ENCODE data around the gene ATP6V0A1.
A peak's percentile ranks its signal among the peaks of the same experiment; 100 is the strongest.
"Not testable (repeated sequence)": the region's sequence is repeated elsewhere in the genome, so short reads cannot be mapped to it uniquely, and the experiment has no call there.

The ATP6V0A1 gene

DNA sequence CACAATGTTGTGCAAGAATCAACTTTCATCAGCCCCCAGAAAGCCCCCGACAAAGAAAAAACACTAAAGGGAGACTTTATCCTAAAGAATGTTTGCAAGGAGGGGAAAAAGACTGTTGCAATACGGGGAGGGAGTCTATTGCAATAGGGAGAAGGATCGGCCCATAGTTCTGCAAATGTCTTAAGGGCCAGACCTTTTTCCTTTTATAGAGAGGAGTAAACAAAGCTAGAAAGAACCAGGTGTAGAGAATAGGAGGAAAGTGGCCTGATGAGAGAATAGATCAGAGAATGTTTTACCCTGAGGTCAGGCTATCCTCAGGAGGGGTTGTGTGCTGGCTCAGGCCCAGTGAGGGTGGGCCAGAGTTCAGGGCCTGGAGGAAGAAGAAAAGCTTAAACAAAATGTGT lies 26.9 kb upstream of the ATP6V0A1 start:
- no peaks in the 10 kb centered on the region for H3K27me3 ChIP-seq (replicated peaks; ENCODE audit: control insufficient read depth, insufficient read depth, low read length)
- TF ChIP-seq, protein P1, sequence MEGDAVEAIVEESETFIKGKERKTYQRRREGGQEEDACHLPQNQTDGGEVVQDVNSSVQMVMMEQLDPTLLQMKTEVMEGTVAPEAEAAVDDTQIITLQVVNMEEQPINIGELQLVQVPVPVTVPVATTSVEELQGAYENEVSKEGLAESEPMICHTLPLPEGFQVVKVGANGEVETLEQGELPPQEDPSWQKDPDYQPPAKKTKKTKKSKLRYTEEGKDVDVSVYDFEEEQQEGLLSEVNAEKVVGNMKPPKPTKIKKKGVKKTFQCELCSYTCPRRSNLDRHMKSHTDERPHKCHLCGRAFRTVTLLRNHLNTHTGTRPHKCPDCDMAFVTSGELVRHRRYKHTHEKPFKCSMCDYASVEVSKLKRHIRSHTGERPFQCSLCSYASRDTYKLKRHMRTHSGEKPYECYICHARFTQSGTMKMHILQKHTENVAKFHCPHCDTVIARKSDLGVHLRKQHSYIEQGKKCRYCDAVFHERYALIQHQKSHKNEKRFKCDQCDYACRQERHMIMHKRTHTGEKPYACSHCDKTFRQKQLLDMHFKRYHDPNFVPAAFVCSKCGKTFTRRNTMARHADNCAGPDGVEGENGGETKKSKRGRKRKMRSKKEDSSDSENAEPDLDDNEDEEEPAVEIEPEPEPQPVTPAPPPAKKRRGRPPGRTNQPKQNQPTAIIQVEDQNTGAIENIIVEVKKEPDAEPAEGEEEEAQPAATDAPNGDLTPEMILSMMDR (IDR thresholded peaks at IDR 0.05; ENCODE audit: insufficient read depth, low read length, poor library complexity, severe bottlenecking): no peak
- no peak for DNase-seq (ENCODE audit: extremely low read depth, insufficient read length)
- no peaks in the 10 kb centered on the region for H3K36me3 ChIP-seq (ENCODE audit: control insufficient read depth, insufficient read depth, low read length)
- no peak overlapping the region for H3K4me3 ChIP-seq (replicated peaks; ENCODE audit: low read depth, low read length)

DNA sequence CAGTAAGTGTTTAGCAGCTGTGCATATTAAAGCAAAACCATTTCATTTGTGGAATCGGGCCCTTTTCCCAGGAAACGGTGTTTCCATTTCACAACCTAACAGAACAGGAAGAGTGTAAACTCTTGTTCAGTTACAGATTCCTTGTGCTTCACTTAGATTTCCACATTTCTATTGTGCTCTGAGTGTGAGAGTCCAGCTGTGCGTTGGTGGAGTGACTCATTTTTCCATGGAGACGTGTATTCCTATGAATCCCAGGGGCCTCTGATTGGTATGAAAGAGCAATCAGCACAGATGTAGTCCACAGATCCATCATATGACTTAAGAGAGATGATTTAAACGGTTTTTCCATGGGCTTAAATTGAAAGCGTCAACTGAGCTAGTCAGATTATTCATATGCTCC lies 22.3 kb upstream of the ATP6V0A1 start:
- TF ChIP-seq, protein P1 (IDR thresholded peaks at IDR 0.05; ENCODE audit: insufficient read depth, low read length, poor library complexity, severe bottlenecking): no peak
- Histone ChIP-seq H3K27me3 (replicated peaks; ENCODE audit: control insufficient read depth, insufficient read depth, low read length) (no peaks in the 10 kb centered on the region), H3K4me3 (replicated peaks; ENCODE audit: low read depth, low read length) (no peak overlapping the region), H3K36me3 (ENCODE audit: control insufficient read depth, insufficient read depth, low read length) (no peaks in the 10 kb centered on the region)
- no peak for DNase-seq (ENCODE audit: extremely low read depth, insufficient read length)

DNA sequence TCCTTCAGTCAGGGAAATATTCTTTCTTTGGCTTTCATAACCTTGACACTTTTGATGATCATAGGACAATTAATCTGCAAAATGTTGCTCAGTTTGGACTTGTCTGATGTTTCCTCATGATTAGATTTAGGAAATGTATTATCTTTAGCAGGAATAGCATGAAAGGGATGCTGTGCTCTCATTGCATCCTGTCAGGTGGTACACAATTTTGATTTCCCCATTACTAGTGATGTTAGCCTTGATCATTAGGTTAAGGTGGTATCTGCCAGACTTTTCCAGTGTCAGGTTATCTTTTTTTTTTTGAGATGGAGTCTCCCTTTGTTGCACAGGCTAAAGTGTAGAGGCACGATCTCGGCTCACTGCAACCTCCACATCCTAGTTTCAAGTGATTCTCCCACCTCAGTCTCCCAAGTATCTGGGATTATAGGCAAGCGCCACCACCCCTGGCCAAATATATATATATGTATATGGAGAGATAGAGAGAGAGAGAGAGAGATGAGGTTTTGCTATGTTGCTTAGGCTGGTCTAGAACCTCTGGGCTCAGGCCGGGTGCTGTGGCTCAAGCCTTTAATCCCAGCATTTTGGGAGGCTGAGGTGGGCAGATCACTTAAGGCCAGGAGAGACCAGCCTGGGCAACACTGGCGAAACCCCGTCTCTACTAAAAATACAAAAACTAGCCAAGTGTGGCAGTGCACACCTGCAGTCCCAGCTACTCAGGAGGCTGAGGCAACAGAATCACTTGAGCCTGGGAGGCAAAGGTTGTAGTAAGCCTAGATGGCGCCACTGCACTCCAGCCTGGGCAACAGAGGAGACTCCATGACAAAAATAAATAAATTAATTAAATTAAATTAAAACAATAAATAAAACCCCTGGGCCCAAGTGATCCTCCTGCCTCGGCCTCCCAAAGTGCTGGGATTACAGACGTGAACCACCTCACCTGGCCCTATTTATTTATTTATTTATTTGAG lies 19.8 kb upstream of the ATP6V0A1 start:
- no peak for DNase-seq (ENCODE audit: extremely low read depth, insufficient read length)
- Histone ChIP-seq H3K4me3 (replicated peaks; ENCODE audit: low read depth, low read length) (no peak overlapping the region), H3K27me3 (replicated peaks; ENCODE audit: control insufficient read depth, insufficient read depth, low read length) (no peaks in the 10 kb centered on the region), H3K36me3 (ENCODE audit: control insufficient read depth, insufficient read depth, low read length) (no peaks in the 10 kb centered on the region)
- TF ChIP-seq, protein P1 (IDR thresholded peaks at IDR 0.05; ENCODE audit: insufficient read depth, low read length, poor library complexity, severe bottlenecking): peak; percentile 59

DNA sequence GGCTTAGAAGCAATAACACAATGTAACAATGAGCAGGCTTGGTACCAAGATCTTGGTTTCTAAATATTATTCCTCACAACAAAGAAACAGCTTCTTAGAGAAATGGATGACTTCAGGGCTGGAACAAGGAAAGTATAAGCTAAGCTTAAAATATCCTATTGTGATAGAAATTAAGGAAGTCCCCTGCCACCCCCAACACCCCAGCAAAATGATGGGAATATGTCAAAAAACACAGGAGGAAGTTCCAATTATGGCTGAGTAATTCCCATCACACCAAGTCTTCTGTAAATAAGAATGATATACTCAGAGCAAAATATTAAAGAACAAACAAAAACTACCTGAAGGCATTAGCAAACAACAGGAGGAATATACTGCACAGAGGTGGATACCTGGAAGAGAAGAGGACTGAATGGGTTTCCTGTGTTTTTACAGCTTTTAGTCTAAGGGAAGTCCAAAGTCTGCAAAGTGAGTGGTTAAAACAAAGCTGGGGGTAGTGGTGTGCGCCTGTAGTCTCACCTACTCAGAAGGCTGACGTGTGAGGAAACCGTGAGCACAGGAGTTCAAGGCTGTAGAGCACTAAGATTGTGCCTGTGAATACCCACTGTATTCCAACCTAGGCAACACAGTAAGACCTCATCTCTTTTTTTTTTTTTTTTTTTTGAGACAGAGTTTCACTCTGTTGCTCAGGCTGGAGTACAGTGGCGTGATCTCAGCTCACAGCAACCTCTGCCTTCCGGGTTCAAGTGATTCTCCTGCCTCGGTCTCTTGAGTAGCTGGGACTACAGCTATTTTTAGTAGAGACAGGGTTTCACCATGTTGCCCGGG lies 17.1 kb upstream of the ATP6V0A1 start:
- H3K36me3 ChIP-seq (ENCODE audit: control insufficient read depth, insufficient read depth, low read length): no peaks in the 10 kb centered on the region
- TF ChIP-seq, protein P1 (IDR thresholded peaks at IDR 0.05; ENCODE audit: insufficient read depth, low read length, poor library complexity, severe bottlenecking): no peak
- H3K27me3 ChIP-seq (replicated peaks; ENCODE audit: control insufficient read depth, insufficient read depth, low read length): no peaks in the 10 kb centered on the region
- DNase-seq (ENCODE audit: extremely low read depth, insufficient read length): no peak
- no peak overlapping the region for H3K4me3 ChIP-seq (replicated peaks; ENCODE audit: low read depth, low read length)

DNA sequence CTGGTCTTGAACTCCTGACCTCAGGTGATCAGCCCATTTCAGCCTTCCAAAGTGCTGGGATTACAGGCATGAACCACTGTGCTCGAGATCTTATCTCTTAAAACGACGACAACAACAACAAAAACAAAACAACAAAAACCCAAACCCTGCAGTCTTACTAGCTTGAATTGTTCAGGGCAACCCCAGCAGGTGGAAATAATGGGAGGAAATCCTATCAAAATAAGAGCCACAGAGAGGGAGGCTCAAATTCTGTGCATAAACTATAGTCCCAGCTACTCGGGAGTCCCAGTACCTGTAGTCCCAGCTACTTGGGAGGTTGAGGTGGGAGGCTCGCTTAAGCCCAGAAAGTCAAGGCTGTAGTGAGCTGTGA lies 16.5 kb upstream of the ATP6V0A1 start:
- TF ChIP-seq, protein P1 (IDR thresholded peaks at IDR 0.05; ENCODE audit: insufficient read depth, low read length, poor library complexity, severe bottlenecking): no peak
- Histone ChIP-seq H3K4me3 (replicated peaks; ENCODE audit: low read depth, low read length) (no peak overlapping the region), H3K36me3 (ENCODE audit: control insufficient read depth, insufficient read depth, low read length) (no peaks in the 10 kb centered on the region), H3K27me3 (replicated peaks; ENCODE audit: control insufficient read depth, insufficient read depth, low read length) (no peaks in the 10 kb centered on the region)
- DNase-seq (ENCODE audit: extremely low read depth, insufficient read length): no peak

DNA sequence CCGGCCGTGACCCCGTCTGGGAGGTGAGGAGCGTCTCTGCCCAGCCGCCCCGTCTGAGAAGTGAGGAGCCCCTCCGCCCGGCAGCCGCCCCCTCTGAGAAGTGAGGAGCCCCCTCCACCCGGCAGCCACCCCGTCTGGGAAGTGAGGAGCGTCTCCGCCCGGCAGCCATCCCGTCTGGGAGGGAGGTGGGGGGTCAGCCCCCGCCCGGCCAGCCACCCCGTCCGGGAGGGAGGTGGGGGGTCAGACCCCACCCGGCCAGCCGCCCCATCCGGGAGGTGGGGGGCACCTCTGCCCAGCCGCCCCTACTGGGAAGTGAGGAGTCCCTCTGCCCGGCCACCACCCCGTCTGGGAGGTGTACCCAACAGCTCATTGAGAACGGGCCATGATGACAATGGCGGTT lies 9.5 kb upstream of the ATP6V0A1 start:
- H3K4me3 ChIP-seq (replicated peaks; ENCODE audit: low read depth, low read length); H3K36me3 ChIP-seq (ENCODE audit: control insufficient read depth, insufficient read depth, low read length); DNase-seq (ENCODE audit: extremely low read depth, insufficient read length); H3K27me3 ChIP-seq (replicated peaks; ENCODE audit: control insufficient read depth, insufficient read depth, low read length): not testable (repeated sequence)

DNA sequence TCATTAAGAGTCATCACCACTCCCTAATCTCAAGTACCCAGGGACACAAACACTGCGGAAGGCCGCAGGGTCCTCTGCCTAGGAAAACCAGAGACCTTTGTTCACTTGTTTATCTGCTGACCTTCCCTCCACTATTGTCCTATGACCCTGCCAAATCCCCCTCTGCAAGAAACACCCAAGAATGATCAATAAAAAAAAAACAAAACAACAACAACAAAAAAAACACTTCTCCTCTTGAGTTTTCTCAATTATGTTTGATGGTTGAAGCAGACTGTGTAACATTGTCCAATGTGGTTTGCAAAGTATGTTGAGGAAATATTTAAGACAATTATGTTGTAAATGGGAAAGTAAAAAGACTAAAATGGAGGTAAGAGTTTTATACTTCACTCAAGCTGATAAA lies 8.8 kb upstream of the ATP6V0A1 start:
- not testable (repeated sequence) for DNase-seq (ENCODE audit: extremely low read depth, insufficient read length); H3K4me3 ChIP-seq (replicated peaks; ENCODE audit: low read depth, low read length); H3K27me3 ChIP-seq (replicated peaks; ENCODE audit: control insufficient read depth, insufficient read depth, low read length); H3K36me3 ChIP-seq (ENCODE audit: control insufficient read depth, insufficient read depth, low read length)

DNA sequence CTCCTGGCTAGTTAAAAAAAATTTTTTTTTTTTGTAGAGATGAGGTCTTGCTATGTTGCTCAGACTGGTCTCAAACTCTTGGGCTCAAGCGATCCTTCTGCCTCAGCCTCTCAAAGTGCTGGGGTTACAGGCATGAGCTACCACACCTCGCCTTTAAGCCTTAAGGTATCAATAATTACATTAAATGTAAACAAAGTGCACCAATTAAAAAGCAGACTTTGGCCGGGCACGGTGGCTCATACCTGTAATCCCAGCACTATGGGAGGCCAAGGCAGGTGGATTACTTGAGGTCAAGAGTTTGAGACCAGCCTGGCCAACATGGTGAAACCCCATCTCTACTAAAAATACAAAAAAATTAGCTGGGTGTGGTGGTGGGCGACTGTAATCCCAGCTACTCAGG lies 7.4 kb upstream of the ATP6V0A1 start:
- DNase-seq (ENCODE audit: extremely low read depth, insufficient read length); H3K36me3 ChIP-seq (ENCODE audit: control insufficient read depth, insufficient read depth, low read length); H3K27me3 ChIP-seq (replicated peaks; ENCODE audit: control insufficient read depth, insufficient read depth, low read length); H3K4me3 ChIP-seq (replicated peaks; ENCODE audit: low read depth, low read length): not testable (repeated sequence)

Measured in GM06990 (cell line).